GM12801 (cell line): ENCODE results near the gene CDH15.

Experiments used
- TF ChIP-seq, protein P1 (sequence below): IDR thresholded peaks from one replicate; pipeline ENCODE4 v1.5.1; 2011; ENCODE audit warnings: control low read depth; ENCODE audit not compliant: insufficient read length; ENCODE audit errors: extremely low read depth

Gene CDH15

DNA sequence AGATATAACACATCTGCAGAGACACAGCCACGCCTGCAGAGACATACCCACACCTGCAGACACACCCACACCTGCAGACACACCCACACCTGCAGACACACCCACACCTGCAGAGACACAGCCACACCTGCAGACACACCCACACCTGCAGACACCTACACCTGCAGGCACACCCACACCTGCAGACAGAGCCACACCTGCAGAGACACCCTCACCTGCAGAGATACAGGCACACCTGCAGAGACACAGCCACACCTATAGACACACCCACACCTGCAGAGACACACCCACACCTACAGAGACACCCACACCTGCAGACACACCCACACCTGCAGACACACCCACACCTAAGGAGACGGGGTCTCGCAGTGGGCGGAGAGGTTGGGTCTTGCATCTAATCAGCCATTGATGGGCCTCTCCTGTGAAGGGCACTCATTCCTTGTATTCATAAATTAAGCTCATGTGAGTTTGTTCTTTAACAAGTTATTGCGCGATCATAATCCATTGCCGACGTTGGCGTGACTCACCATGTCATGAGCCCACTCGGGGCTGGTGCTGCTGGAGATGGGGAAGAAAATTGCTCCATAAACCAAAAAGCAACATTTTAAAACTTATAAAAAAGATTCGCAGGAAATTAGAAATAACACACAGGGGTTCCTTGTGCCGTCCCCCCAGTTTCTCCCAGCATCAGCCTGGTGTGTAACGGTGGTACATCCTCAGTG lies 28.9 kb upstream of the CDH15 start:
- TF ChIP-seq, protein P1, sequence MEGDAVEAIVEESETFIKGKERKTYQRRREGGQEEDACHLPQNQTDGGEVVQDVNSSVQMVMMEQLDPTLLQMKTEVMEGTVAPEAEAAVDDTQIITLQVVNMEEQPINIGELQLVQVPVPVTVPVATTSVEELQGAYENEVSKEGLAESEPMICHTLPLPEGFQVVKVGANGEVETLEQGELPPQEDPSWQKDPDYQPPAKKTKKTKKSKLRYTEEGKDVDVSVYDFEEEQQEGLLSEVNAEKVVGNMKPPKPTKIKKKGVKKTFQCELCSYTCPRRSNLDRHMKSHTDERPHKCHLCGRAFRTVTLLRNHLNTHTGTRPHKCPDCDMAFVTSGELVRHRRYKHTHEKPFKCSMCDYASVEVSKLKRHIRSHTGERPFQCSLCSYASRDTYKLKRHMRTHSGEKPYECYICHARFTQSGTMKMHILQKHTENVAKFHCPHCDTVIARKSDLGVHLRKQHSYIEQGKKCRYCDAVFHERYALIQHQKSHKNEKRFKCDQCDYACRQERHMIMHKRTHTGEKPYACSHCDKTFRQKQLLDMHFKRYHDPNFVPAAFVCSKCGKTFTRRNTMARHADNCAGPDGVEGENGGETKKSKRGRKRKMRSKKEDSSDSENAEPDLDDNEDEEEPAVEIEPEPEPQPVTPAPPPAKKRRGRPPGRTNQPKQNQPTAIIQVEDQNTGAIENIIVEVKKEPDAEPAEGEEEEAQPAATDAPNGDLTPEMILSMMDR = no peak

DNA sequence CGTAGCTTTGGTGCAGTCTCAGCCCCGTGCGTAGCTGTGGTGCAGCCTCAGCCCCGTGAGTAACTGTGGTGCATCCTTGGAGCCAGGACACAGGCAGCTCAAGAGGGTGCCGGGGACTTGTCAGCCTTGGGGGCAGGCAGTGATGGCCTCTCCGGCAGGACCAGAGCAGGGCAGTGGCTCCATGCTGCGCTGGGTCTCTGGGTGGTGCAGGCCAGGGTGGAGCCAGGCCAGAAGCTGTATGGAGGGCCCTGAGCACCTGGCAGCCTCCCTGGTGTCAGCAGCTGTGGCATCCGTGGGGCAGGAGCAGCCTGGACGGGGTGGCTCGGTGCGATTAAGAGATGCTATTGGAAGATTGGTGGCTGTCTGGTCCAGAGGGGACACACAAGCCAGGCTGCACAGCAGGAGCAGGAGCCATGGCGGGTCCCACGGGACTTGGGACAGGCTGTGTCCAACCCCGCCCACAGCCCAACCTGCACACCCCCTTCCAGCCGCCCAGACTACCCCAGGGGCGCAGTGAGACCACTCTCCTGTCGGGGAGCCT lies 28.3 kb upstream of the CDH15 start:
- TF ChIP-seq, protein P1 = no peak

DNA sequence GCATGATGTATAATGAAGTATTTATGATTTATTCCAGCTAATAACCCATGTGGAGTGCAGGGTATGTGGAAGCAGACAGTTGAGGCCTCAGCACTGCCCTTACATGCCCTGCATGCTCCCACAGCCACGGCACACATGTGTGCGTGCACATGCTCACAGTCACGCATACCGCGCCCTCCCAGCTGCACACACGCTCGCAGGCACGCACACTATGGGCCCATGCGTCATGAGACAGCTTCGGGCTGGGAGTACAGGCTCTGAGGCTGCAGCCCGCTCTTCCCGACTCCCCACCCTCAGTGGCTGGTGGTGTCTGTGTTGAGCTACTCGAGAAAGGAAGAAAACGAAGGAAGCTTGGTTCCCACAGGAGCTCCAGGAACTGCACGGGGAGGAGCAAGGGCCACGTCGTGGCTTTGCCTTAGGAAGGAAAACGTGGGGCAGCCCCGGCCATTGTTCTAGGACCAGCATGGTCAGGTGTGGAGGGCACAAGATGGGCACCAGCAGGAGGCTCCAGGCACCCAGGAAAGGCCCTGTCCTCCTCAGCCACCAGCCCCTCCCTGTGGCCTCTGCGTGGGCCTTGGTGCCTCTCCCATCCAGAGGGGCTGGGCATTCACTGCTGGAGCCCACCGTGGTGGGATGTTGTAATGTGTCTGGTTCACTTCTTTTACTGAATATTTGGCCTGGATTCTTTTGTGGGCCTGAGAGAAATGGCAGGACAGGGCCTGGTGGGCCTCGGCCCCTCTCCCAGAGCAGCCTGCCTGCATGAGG lies 27.5 kb upstream of the CDH15 start:
- TF ChIP-seq, protein P1 = no peak

DNA sequence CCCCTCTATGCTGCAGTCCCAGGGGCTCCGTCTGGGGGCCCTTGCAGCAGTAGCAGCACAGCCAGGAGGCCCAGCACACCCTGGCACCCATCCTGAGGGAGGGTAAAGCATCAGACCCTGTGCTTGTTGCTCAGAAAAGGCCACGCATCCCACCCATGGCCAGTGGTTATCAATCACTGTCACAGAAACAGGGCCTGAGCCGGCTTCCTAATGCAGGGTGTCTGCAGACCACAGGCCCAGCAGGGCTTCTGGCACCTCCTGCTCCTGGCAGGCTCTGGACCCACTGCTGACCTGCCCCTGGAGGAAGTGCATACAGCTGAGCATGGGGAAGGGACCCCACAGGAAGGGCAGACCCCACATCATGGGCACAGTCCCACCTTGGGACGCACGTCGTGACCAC lies 26.9 kb upstream of the CDH15 start:
- TF ChIP-seq, protein P1 = no peak

DNA sequence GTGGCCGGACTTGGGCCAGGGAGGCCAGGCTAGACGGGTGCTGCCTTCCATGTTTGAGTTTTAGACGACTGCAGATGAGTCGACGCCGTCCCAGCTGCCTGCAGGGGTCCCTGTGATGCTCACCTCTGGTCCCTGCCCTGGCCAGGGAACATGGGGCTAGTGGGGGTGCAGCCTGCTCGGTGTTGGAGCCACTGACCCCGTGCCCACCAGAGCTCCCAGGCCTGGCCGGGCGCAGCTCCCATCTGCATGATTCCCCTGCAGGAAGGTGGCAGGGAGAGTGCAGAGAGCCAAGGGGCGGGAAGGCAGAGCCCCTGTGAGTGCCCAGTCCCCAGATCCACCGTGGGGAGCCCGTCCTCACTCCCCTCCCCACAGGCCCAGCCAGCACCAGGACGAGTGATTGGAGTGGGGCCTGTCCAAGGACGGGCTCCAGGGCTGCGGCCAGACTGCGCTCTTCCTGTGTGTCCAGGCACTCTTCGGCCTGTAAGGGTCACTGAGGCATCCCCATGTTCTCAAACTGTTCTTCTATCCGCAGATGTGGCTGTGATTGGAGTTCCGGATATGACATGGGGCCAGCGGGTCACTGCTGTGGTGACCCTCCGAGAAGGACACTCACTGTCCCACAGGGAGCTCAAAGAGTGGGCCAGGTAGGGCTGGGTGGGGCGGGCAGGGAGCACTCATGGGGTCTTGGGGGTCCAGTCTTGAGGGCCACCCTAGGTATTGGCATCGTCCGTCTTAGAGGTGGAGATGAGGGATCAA lies 26.0 kb upstream of the CDH15 start:
- TF ChIP-seq, protein P1 = no peak

DNA sequence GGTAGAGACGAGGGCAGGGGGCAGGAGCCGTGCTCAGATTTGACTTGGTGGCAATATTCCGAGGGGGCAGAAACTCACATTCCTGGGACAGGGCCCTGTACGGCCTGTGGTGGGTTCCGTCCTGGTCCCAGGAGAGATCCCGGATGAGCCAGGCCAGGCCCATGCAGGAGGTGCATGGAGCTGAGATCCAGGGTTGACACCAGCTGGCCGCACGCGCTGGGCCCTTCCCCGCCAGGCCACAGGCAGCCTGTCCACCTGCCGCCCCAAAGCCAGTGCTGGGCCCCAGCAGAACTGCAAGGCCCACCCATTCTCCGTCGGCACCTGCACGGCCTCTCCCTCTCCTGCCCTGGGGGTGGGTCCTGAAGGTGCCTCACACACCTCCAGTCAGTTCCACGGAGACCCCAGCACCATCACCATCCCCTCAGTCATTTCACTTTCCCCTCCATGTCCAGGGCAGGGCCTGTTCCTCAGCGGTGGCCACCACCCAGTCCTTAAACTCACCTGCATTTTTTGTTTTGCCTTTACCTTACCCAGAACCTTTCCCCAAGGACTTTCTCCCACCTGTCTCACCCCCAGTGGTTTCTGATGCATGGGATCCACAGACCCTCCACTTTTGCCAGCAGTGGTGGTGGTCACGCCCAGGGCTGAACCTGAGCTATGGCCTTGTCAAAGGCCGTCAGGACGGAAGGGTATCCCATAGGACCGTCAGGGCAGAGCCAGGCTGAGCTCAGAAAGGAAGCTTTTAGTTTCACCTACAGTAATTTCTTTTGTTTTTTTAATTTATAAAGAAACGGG lies 25.1 kb upstream of the CDH15 start:
- TF ChIP-seq, protein P1 = no peak
